ENCODE results near the gene DNAJB4. TPM values are rescaled to one million over a fixed set of nuclear protein-coding genes. Genes with fewer than 3 reads are reported as not detected.
"Not testable (repeated sequence)": the region's sequence is repeated elsewhere in the genome, so short reads cannot be mapped to it uniquely, and the experiment has no call there.

Gene DNAJB4
- total RNA-seq, 2 experiments from 2014 or later, result 8.2 to 9.6 TPM

DNA sequence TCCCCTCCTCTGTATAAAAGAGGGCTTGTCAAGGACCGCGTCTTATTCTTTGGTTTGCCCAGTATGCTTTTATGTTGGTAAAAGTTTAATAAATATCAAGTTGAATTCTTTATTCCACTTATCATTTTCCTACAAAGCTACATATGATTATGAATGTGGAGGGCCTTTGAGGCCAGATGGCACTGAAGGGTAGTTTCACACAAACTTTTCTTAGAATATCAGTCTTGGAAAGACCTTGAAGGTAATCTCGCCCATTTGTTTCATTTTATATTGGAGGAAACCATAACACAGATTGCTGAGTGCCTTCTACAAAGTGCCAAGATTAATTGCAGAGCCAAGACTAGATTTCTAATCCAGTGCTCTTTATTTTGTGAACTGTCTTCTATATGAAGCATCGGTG, 20.1 kb upstream of the DNAJB4 start:
- CTCF ChIA-PET, result no interaction called here
- POLR2A ChIA-PET, result no interaction called here

DNA sequence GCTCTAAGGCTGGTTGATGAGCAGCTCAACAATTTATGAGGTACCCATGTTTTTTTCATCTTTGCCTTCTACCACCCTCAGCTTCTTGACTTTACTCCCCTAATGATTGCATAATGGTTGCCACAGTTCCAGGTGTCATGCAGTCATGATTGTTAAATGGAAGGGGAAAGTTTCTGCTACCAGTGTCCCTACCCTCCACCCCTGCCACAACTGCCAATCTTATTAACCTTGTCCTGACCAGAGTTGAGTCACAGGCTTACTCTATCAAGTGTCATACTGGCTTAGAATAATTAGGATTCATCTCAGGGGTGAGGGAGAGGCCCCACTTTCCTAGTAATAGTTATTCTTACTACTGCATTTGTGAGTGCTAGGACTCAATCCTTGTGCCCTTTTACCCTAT, 17.9 kb upstream of the DNAJB4 start:
- POLR2A ChIA-PET, result interaction anchor here (1.0 kb wide), 1 partner anchor 18 kb away, joined by 4 read pairs; the partner anchor contains the start of gene DNAJB4
- CTCF ChIA-PET, result interaction anchor here (1.4 kb wide), 1 partner anchor 14 kb away, joined by 3 read pairs; no protein-coding TSS in a partner anchor

DNA sequence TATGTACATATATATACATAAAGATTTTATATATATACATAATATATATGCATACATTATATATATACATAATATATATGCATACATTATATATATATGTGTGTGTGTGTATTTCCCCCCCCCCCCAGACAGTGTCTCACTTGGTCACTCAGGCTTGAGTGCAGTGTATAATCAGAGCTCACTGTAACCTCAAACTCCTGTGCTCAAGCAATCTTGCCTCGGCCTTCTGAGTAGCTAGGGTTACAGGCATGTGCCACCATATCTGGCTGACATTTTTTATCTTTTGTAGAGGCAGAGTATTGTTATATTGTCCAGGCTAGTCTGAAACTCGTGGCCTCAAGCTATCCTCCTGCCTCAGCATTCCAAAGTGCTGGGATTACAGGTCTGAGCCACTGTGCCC, 16.8 kb upstream of the DNAJB4 start:
- ChIA-PET CTCF (no interaction called here), POLR2A (no interaction called here)

DNA sequence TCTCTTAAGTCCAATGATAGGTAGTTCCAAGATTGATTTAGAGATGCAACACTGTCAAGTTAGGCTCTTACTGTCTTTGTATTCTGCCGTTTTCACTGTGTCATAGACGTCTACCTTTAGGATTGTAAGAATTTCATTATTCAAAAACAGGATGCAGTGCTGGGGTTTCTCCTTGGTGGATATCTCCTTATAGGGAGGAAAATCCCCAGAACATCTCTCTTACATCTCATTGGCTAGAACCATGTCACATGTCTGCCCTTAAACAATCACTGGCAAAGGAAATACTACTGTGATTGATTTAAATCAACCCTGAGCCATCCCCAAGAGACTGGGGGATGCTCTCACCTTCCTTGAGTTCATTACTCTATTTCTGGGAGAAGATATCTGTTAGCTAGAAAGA, 15.0 kb upstream of the DNAJB4 start:
- CTCF ChIA-PET, result no interaction called here
- POLR2A ChIA-PET, result no interaction called here

DNA sequence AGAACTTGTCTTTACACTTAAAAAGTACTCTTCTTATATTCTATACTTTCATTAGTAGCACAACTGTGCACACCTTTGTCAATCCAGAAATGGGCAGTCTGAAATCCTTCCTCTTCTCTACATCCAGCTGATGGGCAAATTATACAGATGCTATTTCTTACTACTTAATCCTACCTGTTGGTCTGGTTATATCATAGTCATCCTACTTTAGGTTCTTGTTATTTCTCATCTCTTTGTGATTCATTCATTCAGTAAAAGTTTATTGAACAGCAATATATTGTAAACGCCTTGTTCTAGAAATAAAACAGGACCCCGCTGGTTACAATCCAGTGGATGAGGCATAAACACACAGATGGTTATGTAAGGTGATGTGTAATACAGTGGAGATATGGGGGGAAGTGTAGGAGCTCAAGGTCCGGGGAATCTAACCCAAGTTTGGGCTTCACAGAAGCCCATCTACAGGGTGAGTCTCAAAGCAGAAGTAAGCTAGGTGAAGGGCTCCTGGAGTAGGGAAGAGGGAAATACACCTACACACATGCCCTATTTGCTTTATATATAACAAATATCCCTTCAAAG, 14.0 kb upstream of the DNAJB4 start:
- ChIA-PET CTCF (interaction anchor here (1.3 kb wide), 1 partner anchor 13 kb away, joined by 3 read pairs; no protein-coding TSS in a partner anchor), POLR2A (interaction anchor here (1.0 to 1.3 kb wide), 3 partner anchors 9 to 14 kb away, joined by 3 to 5 read pairs (median 4); partner anchors contain the start of genes DNAJB4 and FUBP1)

DNA sequence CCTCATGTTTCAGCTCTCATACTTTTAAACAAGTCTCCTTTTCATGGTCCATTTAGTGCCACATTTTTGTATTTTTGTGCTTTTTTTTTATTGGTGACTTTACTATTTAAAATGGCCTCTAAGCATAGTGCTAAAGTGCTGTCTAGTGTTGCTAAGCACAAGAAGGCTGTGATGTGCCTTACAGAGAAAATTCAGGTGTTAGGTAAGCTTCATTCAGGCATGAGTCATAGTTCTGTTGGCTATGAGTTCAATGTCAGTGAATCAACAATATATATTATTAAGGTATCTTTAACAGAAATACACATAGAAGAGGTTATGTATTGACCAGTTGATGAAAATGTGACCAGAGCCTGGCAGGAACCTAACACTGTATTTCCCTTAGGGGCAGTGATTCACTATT, 13.1 kb upstream of the DNAJB4 start:
- POLR2A ChIA-PET, result interaction anchor here (1.0 kb wide), 1 partner anchor 10 kb away, joined by 4 read pairs; no protein-coding TSS in a partner anchor

DNA sequence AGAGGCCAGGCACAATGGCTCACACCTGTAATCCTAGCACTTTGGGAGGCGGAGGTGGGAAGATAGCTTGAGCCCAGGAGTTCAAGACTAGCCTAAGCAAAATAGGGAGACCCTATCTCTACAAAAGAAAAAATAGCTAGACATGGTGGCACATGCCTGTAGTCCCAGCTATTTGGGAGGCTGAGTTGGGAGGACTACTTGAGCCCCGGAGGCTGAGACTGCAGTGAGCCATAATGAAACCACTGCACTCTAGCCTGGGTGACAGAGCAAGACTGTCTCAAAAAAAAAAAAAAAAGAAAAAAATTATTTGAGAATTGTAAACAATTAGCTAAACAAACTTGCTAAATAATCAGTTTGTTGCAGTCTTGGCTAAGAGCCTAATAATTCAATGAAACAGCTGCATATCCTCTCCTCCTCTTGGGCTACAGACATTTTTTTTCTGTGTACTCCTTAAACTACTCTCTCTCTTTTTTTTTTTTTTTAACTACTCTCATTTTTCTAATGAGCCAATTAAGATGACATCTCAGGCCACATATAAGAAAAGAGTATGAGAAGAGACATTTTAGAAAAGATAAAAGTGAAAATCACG, 10.5 kb upstream of the DNAJB4 start:
- ChIA-PET CTCF (interaction anchor here (1.3 kb wide), 1 partner anchor 120 kb away, joined by 3 read pairs; no protein-coding TSS in a partner anchor), POLR2A (interaction anchor here (0.7 to 1.6 kb wide), 2 partner anchors 10 to 37 kb away, joined by 5 to 6 read pairs; partner anchors contain the start of gene DNAJB4)

More for the DNA sequence above, 13.1 kb upstream of the DNAJB4 start:
- CTCF ChIA-PET, result interaction anchor here (1.3 kb wide), 1 partner anchor 12 kb away, joined by 3 read pairs; no protein-coding TSS in a partner anchor

DNA sequence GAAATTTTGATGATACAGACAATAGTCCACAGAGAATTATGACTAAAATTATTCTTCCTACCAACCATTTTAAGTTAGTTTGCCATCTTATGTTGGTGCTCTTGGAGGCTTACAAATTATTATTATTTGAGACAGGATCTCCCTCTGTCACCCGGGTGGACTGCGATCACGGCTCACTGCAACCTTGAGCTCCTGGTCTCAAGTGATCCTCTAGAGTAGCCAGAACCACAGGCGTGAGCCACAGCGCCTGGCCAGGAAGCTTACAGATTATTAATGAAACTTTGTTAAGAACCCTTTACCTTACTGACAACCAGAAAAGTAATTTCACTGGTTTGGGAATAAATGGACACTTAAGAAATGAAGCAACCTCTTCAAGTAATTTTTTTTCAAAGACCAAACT, 8.0 kb upstream of the DNAJB4 start:
- ChIA-PET POLR2A (no interaction called here), CTCF (no interaction called here)

DNA sequence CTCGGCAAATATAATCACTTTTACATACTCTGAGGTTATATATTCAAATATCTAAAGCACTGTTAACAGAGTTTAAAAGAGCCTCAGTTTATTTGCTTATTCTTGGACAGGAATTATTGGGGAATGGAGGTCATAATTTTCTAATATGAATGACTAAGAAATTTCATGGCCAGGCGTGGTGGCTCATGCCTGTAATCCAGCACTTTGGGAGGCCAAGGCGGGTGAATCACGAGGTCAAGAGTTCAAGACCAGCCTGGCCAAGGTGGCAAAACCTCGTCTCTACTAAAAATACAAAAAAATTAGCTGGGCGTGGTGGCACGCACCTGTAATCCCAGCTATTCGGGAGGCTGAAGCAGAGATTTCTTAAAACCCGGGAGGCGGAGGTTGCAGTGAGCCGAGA, 4.2 kb upstream of the DNAJB4 start:
- CTCF ChIA-PET, result interaction anchor here (1.3 to 1.5 kb wide), 2 partner anchors 14 to 19 kb away, joined by 3 to 5 read pairs; no protein-coding TSS in a partner anchor
- POLR2A ChIA-PET, result not testable (repeated sequence)

DNA sequence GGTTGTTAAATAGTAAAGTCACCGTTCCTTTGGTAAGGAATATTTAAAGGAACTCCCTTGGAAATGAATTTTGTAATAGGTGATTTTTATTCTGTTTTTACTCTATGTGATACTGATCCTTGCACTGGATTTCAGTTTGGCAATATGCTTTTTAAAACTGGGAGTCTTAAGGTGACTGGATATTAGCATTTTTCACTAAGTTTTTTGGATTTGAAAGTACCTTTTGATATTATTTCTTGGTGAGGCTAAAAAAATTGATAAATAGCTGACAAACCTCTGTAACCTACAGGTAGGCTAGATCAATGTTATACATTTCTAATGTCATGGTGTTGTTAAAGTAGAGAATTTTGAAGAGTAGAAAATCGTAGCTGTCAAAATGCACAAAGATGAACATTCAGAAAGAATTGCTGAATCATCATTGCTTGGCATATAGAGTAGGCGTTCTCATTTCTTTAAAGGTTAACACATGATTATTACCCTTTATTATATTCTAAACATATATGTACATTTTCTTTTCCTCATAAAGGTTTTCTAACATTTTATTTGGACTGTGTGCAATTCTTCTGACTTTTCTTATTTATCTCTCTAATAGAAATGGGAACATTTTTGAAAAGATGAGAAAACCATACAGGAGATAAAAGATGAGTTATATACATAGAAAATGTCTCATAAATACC, 1.5 kb upstream of the DNAJB4 start:
- POLR2A ChIA-PET, result interaction anchor here (1.6 to 3.9 kb wide), 2 partner anchors 8 to 25 kb away, joined by 6 to 125 read pairs; partner anchors contain the start of gene FUBP1
- CTCF ChIA-PET, result no interaction called here

DNA sequence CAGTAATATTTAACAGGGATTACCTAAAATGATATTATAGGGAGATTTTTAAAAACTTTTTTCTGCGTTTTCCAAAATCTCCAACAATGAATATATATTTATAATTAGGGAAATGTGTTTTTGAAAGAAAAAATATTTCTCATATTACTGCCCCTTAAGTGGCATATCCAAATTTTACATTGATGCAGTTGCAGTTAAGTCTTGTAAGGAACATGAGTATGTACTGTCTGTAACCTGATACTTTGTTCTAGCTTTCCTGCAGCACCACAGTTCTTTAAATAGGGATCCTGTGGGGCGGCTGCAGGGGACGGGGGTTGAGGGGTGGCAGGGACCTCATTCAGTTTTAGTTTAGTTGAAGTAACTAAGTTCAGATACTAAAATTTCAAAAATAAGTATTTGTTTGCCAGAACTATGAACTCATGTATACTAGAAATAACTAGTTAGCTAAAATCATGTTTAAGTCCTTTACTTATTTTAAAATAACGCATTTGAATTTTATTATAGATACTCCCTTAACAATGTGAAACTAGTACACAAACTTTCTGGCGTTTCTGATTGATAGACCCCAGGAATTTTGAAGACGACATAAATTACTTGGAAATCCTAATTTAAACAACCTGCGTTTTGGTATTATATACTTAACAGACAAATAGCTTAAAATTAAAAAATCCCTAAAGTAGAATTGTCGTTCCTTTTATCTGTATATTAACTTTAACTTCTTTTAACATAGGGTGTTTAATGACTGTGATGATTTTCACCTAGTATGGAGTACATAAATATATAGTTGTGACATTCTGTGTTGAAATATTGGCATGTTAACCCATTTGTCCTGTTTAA, 639 bp upstream of the DNAJB4 start:
- ChIA-PET POLR2A (interaction anchor here (1.0 to 3.9 kb wide), 12 partner anchors 9 to 321 kb away, joined by 3 to 125 read pairs (median 4); partner anchors contain the start of genes FUBP1 and GIPC2), CTCF (interaction anchor here (0.8 to 2.3 kb wide), 5 partner anchors 13 to 110 kb away, joined by 3 to 11 read pairs (median 4); partner anchors contain the start of gene FUBP1)

DNA sequence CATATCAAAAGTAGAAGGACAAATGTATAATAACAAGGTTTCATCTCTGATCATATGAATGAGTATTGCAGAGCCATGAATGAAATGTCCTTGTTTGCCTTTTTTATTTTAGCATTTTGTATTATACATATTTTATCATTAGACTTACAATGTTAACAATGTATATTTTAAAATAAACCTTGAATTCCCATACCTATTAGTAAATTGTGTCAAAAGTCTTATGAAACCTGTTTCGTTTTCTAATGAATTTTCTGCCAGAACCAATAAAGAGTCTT, 646 bp downstream of the DNAJB4 start:
- ChIA-PET POLR2A (interaction anchor here (0.8 to 3.9 kb wide), 10 partner anchors 10 to 322 kb away, joined by 3 to 125 read pairs (median 4); partner anchors contain the start of genes FUBP1 and GIPC2), CTCF (interaction anchor here (1.0 to 2.3 kb wide), 4 partner anchors 20 to 43 kb away, joined by 3 to 11 read pairs (median 4); partner anchors contain the start of gene FUBP1)

DNA sequence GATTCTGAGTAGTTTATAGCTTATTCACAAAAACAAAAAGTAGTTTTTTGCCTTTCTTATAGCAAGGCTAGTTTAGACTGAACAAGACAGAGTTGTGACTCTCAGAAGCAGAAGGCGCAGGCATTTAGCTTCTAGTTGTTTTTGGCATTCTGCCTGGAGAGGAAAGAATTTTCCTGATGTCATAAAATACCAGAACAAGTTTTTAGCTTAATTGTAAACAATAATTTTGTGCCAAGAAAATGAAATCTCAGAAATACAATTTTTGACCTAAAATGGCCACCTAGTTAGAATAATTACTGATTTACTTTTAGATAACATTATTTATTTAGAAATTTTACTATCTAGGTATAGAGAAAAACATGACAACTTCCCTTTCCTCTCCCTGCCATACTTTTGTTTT, 1.0 kb downstream of the DNAJB4 start:
- CTCF ChIA-PET, result interaction anchor here (1.5 to 2.3 kb wide), 2 partner anchors 20 to 27 kb away, joined by 3 to 11 read pairs; partner anchors contain the start of gene FUBP1

DNA sequence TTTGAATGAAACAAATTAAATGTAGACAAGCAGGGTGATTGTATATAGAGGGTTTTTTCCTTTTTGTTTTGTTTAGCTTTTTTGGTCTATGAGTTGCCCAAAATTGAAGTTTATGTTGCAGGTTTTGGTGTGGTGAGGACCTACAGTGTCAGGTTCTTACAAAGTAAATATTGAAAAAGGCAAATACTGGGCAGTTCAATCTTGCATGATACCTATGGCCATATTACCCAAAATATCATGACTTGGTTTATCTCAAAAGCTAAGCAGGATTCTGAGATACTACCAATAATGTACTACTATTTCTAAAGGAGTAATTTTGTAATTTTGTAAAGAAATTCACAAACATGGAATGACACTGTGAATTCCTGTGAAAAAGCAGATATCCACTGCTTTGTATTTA, 1.8 kb downstream of the DNAJB4 start:
- POLR2A ChIA-PET, result no interaction called here

More for the DNA sequence above, 1.0 kb downstream of the DNAJB4 start:
- POLR2A ChIA-PET, result interaction anchor here (0.8 to 3.9 kb wide), 6 partner anchors 10 to 323 kb away, joined by 3 to 125 read pairs (median 6); partner anchors contain the start of gene FUBP1

DNA sequence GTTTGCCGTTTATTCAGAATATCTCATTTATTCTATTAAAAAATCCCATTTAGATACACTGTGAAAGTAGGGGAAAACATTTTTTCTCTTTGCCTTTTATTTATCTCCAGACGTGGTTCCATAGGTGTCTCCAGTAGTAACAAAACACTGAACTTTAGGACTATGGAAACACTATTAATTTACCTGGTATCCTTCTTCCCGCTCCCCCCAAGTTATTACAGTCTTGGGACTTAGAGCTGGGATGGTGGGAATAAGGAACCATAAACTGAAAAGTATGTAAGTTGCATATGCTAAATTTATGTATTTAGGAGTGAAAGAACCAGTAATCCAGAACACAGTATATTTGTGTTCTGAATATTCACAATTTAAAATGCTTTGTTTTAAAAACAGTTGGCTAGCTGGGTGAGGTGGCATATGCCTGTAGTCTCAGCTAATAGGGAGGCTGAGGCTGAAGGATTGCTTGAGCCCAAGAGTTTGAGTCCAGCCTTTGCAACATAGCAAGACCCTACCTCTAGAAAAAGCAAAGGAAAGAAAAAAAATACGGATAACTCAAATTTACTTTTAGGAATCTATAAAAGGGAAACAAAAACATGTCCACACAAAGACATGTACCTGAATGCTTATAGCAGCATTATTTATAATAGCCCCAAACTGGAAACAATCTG, 3.1 kb downstream of the DNAJB4 start:
- POLR2A ChIA-PET, result no interaction called here
- CTCF ChIA-PET, result interaction anchor here (0.6 kb wide), 1 partner anchor 58 kb away, joined by 3 read pairs; no protein-coding TSS in a partner anchor

More for the DNA sequence above, 1.8 kb downstream of the DNAJB4 start:
- CTCF ChIA-PET, result interaction anchor here (1.5 kb wide), 1 partner anchor 21 kb away, joined by 3 read pairs; no protein-coding TSS in a partner anchor

DNA sequence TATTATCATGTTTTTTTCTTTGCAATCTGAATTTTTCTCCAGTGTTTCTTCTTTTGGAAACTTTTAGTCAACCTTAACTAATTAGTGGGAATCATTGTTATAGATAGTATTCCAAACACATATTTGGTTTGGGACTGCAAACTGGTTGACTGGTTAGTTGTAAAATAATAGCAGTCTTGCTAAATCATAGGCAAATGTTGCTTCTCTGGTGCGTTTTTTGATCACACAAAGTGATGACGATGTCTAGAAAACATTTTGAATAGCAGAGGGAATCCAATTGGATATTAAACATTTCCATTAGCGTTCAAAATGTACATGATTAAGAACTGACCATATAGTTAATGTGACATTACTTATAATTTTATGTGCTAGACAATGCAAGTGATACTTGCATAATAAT, 4.5 kb downstream of the DNAJB4 start:
- ChIA-PET CTCF (no interaction called here), POLR2A (no interaction called here)

DNA sequence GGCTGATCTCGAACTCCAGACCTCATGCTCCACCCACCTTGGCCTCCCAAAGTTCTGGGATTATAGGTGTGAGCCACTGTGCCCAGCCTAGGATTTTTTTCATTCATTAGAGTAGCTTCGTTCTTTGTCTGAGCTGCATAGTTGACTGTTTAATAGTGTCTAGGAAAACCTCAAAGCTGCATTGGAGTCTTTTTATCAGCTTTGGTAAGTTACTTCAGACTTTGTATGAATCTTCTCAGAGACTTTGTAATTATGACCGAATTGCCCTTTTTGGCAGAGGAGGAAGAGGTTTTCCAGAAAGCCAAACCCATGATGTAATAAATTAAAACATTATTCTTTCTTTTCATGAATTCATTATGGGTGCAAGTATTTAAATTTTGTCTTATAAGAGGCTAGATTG, 5.1 kb downstream of the DNAJB4 start:
- ChIA-PET POLR2A (no interaction called here), CTCF (no interaction called here)

DNA sequence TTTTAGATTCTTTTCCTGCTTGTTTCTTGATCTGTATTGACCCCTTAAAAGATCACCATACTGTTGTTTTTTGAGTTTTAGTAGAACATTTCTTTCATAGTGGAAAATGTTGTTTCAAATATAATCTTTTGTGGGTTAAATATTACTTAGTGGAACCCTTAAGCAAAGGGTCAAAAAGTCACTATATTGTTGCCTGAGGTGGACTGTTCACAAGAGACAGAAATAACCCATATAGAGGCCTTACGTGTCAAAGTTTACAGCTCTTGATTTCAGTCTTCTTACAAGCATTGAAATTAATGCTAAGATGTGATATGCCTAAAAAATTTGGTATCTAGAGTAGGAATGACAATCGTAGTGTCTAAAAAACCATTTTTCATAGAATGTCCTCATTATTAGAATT, 6.3 kb downstream of the DNAJB4 start:
- CTCF ChIA-PET, result interaction anchor here (0.7 kb wide), 1 partner anchor 256 kb away, joined by 3 read pairs; no protein-coding TSS in a partner anchor
- POLR2A ChIA-PET, result no interaction called here
